ENCODE measurements around the gene MYLK.
A peak's percentile ranks its signal among the peaks of the same experiment; 100 is the strongest.
"Not testable (repeated sequence)": the region's sequence is repeated elsewhere in the genome, so short reads cannot be mapped to it uniquely, and the experiment has no call there.

Gene MYLK

DNA sequence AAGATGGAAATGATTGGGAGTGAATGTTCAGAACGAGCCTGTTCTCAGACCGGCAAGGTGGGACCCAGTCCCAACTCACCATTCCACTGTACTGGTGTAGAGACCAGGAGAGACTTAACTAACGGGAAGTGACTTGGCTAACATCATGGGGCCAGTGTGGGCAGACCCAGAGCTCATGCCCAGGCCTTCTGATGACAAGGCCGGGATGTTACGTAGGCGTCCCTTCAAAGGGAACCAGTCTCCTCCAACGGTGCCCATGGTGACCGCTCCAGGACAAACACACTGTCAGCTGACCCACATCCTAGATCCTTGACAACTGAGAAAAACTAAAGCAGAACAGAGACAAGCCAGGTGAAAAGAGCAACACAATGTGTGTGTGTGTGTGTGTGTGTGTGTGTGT lies 170.9 kb downstream of the MYLK start:
- Mint-ChIP-seq H3K4me3 (no peak overlapping the region), H3K27me3 (no peaks in the 10 kb centered on the region), H3K27ac (no peak overlapping the region), H3K36me3 (no peaks in the 10 kb centered on the region), H3K4me1 (no peaks in the 10 kb centered on the region), H3K9me3 (no peaks in the 10 kb centered on the region)

DNA sequence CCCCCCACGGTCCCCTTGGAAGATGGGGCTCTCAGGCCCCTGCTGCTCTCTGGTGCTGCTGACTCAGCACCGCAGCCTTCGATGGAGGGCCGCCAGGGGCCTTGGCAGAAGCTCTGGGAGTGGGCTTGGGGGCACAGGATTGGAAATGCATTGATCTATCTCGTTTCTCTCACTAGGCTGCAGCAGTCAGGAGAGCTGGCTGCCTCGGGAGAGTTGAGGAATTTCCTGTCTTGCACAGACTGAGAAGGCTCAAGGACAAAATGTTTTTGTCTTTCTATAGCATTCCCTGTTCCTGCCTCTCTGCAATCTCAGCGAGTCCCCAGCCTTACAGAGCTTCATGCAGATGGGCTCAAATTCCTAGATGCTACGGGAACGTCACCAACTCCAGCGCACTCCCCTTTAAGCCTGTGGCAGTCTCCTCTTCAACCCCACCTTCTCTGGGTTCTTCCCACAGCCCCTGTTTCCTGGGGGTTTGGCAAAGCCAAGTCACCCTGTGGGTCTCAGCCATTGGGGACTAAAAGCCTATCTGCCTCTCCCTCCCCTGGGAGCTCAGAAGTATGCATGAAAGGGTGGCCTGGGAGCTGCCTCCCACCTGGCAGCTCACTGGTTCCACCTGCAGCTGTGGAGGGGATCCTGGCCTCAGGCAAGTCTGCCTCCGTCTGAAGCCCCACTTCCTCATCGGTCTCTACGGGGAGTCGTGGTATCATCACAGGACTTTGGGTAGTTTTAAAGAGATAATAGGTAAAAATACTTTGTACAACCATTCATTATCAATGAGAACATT lies 171.9 kb downstream of the MYLK start:
- Mint-ChIP-seq H3K9me3 (no peaks in the 10 kb centered on the region), H3K27ac (no peak overlapping the region), H3K27me3 (no peaks in the 10 kb centered on the region), H3K4me3 (no peak overlapping the region), H3K4me1 (no peaks in the 10 kb centered on the region), H3K36me3 (no peaks in the 10 kb centered on the region)

DNA sequence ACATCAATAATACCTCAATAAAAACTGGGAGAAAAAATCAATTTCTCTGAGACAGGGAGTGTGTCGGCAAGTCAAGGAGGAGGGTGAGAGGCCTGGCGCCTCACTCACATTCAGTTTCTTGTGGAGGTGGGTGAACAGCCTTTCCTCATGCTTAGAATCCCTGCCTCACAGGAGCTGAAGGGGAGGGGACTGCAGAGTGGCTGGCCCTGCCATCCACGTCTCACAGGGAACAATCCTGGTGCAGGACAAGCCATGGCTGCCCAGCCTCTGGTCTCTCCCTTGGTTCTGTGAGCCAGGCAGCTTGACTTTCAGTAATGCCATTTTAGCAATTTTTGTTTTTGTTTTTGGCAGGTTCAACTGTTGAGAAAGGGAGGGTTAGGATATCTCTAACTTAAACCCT lies 172.8 kb downstream of the MYLK start:
- Mint-ChIP-seq H3K27me3 (no peaks in the 10 kb centered on the region), H3K36me3 (no peaks in the 10 kb centered on the region), H3K4me1 (no peaks in the 10 kb centered on the region), H3K27ac (no peak overlapping the region), H3K4me3 (no peak overlapping the region), H3K9me3 (no peaks in the 10 kb centered on the region)

DNA sequence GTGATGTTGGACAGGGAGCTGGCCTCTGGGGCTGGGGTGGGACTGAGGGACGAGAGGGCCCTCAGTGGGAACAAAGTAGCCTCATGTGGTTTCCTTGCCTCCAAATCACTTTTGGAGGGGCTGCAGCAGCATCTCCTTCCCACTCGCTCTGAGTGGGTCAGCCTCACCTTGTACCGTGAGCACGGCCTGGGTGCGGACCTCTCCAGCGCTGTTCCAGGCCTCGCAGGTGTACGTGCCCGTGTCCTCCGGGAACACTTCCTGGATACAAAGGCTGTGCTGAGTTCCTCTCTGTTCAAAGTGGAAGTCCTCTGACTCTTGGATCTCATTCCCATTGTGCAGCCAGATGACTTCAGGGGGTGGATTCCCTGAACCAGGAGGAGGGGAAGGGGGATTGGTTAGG lies 175.6 kb downstream of the MYLK start:
- Mint-ChIP-seq H3K9me3 (no peaks in the 10 kb centered on the region), H3K27me3 (no peaks in the 10 kb centered on the region), H3K4me3 (no peak overlapping the region), H3K4me1 (no peaks in the 10 kb centered on the region), H3K36me3 (no peaks in the 10 kb centered on the region), H3K27ac (no peak overlapping the region)

DNA sequence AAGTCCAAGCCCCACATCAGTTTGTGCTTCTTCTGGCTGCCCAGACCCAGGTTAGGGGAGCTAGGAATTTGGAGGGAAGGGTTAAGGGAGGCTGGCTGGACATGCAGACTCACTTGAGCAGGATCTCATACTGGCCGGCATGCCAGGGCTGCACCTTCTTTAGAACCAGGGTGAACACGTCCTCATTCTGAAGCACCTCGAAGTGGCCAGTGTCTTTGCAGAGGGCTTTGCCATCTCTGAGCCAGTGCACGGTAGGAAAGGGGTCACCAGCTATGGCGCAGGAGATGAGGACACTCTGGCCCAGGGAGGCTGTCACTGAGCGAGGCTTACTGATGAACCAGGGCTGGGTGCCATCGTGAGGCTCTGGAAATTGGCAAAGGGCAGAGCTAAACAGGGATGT lies 176.5 kb downstream of the MYLK start:
- H3K4me1 Mint-ChIP-seq, H3K36me3 Mint-ChIP-seq, H3K9me3 Mint-ChIP-seq, H3K4me3 Mint-ChIP-seq, H3K27me3 Mint-ChIP-seq: not testable (repeated sequence)
- peak overlapping the region; percentile 12 for H3K27ac Mint-ChIP-seq

DNA sequence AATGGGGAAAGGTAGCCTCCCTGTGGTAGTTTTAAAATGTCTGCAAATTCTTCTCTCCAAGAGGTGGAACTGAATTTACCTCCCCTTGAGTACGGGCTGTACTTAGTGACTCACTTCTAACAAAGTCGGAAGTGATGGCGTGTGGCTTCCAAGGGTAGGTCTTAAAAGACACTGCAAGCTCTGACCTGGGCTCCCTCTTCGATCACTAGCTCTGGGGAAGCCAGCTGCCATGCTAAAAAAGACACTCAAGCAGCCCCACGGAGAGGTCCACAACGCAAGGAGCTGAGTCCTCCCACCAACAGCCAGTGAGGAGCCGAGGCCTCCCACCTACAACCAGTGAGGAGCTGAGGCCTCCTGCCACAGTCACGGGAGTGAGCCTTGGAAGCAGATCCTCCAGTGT lies 177.3 kb downstream of the MYLK start:
- Mint-ChIP-seq H3K27me3 (no peaks in the 10 kb centered on the region), H3K36me3 (no peaks in the 10 kb centered on the region), H3K27ac (no peak overlapping the region), H3K9me3 (no peaks in the 10 kb centered on the region), H3K4me3 (no peak overlapping the region), H3K4me1 (no peaks in the 10 kb centered on the region)

DNA sequence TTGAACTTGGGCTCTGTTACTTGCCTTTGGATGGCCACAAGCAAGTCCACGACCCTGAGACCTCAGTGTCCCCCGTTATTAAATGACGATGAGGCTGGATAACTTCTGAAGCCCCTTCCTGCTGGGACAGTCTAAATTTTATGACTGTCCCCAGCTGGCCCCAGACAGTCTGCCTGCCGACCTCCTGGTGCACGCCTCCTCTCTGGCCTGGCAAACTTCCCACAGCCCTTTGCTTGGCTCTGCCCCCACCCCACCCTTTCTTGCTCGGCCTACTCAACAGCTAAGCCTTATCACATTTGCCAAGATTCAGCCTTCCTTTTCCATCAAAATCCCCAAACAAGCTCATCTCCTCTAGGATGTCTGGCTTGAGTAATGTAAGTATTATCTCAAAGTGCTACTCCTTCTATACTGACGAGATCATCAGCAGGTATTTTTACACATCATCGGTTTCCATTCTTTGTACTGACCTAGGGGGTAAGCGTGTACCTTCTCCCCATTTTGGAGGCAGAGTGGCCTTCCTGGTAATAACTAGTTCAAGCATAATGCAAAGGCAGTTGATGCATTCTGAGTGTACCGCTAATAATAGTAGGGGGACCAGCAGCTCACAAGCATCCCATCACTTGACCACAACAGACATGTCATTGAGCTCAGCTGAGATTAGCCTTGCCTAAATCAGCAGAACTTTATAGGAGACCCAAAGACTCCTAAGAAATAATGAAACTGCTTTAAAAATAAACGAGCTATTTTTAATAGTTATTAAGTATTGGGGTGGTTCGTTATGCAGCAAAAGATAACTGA lies 178.4 kb downstream of the MYLK start:
- no peaks in the 10 kb centered on the region for H3K4me1 Mint-ChIP-seq
- no peak overlapping the region for H3K27ac Mint-ChIP-seq
- H3K36me3 Mint-ChIP-seq = no peaks in the 10 kb centered on the region
- no peaks in the 10 kb centered on the region for H3K9me3 Mint-ChIP-seq
- no peak overlapping the region for H3K4me3 Mint-ChIP-seq
- no peaks in the 10 kb centered on the region for H3K27me3 Mint-ChIP-seq

DNA sequence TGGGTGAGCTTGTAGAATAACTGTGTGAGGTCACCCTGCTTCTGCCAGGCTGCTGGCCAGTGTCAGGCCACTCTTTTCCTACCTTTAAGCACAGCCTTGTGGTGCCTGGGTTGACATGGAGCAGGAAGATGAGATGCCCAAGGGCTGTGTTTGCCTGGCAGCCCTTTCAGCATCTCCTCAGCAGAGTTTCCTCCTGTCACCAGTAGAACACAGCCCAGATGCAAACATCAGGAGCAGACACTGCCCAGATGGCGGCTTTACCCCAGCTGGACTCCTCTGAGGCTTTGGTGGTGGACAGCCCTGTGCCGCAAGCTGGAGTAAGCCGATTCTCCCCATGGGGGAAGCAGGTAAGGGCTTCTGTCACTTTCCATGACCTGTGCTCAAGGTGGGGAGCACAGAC lies 180.5 kb downstream of the MYLK start:
- not testable (repeated sequence) for H3K4me3 Mint-ChIP-seq, H3K36me3 Mint-ChIP-seq, H3K27me3 Mint-ChIP-seq, H3K4me1 Mint-ChIP-seq, H3K27ac Mint-ChIP-seq, H3K9me3 Mint-ChIP-seq

DNA sequence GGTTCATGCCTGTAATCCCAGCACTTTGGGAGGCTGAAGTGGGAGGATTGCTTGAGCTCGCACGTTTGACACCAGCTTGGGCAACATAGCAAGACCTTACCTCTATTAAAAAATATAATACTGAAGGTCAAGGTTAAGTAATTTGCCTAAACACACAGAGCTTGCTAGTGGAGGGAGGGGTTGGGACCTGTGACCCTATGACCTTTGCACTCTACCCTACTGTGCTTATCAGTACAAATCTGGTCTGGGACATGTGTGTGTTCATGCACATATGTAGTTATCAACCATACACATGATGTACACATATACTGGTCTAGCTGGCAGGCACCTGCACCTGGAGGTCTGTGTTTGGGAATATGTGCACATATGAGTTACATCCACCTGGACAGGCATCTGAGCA lies 181.4 kb downstream of the MYLK start:
- H3K9me3 Mint-ChIP-seq = no peaks in the 10 kb centered on the region
- H3K36me3 Mint-ChIP-seq = no peaks in the 10 kb centered on the region
- H3K27me3 Mint-ChIP-seq = peaks cover 2% of the 10 kb centered on the region
- H3K4me3 Mint-ChIP-seq = no peak overlapping the region
- no peak overlapping the region for H3K27ac Mint-ChIP-seq
- no peaks in the 10 kb centered on the region for H3K4me1 Mint-ChIP-seq

DNA sequence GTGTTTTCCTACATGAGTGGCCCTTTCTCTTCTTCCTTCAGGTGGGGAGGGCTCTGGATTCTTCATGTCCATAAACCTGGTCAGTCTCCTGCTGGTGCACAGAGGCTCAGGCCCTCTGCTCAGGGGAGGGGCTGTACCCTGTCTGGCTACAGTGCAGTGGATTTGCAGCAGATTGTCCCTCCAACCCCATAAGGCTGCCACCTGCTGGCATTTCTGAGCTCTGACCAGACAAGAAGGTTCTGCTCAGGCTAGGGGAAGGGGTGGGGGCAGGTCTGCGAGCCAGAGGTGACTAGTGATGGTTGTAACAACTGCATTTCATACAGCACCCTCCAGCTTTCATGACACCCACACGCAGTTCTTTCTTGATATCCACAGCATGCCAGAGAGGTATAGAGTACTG lies 182.1 kb downstream of the MYLK start:
- not testable (repeated sequence) for H3K4me1 Mint-ChIP-seq, H3K4me3 Mint-ChIP-seq, H3K9me3 Mint-ChIP-seq, H3K27ac Mint-ChIP-seq, H3K27me3 Mint-ChIP-seq, H3K36me3 Mint-ChIP-seq

DNA sequence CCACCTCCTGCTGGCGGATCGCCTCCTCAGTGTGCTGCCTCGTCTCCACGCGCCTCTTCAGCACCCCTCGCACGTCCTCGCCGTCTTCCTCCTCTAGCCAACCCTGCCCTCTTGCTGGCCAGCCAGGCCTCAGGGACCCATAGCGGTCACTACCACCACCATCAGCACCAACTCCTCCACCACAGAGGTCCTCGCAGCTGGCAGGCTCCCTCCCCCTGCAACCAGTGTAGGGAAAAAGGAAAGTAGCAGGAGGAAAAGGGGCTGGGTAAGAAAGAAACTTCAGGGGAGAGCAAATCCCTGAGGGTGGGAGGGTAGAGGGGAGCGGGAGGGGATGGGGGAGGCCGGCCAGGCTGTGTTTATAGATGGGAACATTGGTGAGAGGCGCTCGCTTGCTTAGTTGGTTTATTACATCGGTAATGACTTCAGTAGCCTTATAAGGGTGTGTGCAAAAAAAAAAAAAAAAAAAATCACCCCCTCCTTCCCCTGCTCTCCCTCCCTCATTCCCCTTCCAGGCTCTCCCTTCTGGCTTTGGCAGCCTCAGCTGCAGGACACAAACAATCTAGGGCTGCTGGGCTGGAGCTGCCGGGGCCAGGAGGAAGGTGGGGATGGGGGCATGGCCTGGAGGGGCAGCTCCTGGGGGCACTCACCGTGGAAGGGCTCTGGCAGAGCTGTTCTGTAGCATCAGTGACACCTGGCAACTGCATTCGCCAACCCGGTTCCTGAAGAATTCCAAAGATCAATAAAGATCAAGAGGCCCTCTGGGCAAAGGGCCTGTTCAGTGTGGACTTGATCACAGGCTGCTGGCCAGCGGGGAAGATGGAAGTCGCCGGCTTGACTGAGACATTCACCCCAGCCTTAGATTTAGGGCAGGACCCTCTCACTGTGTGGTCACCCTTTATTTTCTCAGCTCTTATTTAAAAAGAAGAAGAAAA lies 183.1 kb downstream of the MYLK start:
- peaks cover 2% of the 10 kb centered on the region for H3K27me3 Mint-ChIP-seq
- H3K4me3 Mint-ChIP-seq = no peak overlapping the region
- no peak overlapping the region for H3K27ac Mint-ChIP-seq
- H3K9me3 Mint-ChIP-seq = no peaks in the 10 kb centered on the region
- H3K4me1 Mint-ChIP-seq = no peaks in the 10 kb centered on the region
- H3K36me3 Mint-ChIP-seq = no peaks in the 10 kb centered on the region

DNA sequence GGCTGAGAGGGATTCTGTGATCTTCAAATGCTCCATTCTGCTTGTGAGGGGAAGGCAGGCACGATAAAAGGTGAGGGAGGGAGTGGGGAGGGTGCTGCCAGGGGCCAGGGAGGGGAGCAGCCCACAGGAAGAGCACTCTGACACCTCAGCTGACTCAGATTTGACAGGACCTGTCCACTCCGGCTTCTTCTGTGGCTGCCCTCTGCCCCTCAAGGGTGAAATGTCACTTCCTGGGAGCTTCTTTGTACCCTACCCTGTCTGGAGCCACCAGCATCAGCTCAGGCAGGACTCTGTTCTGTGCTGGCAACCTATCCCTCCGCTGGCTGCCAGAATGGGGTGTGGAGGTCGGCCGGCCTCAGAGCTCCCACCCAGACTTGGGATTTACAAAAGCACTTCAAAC lies 185.3 kb downstream of the MYLK start:
- Mint-ChIP-seq H3K27me3 (peaks cover 2% of the 10 kb centered on the region), H3K27ac (no peak overlapping the region), H3K9me3 (no peaks in the 10 kb centered on the region), H3K4me1 (no peaks in the 10 kb centered on the region), H3K4me3 (no peak overlapping the region), H3K36me3 (no peaks in the 10 kb centered on the region)

DNA sequence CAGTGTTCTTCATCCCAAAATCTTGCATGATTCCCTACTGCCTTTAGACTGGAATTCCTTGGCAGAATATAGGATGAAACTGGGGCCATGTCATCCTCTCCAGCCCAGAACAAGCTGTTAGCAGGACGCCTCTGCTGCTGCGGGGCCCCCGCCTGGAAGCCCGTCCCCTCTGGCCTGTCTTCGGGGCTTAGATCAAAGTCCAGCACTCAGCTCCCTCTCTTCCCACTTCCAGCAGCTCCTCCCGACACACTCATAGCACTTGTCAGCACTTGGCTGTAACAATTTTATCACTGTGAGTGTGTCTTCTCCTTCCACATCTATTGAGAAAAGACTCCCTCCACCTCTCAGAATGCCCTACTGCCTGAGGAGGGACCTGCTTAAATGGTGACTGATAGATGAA lies 187.3 kb downstream of the MYLK start:
- Mint-ChIP-seq H3K4me1 (no peaks in the 10 kb centered on the region), H3K9me3 (no peaks in the 10 kb centered on the region), H3K27ac (no peak overlapping the region), H3K4me3 (no peak overlapping the region), H3K36me3 (no peaks in the 10 kb centered on the region), H3K27me3 (peaks cover 2% of the 10 kb centered on the region)

DNA sequence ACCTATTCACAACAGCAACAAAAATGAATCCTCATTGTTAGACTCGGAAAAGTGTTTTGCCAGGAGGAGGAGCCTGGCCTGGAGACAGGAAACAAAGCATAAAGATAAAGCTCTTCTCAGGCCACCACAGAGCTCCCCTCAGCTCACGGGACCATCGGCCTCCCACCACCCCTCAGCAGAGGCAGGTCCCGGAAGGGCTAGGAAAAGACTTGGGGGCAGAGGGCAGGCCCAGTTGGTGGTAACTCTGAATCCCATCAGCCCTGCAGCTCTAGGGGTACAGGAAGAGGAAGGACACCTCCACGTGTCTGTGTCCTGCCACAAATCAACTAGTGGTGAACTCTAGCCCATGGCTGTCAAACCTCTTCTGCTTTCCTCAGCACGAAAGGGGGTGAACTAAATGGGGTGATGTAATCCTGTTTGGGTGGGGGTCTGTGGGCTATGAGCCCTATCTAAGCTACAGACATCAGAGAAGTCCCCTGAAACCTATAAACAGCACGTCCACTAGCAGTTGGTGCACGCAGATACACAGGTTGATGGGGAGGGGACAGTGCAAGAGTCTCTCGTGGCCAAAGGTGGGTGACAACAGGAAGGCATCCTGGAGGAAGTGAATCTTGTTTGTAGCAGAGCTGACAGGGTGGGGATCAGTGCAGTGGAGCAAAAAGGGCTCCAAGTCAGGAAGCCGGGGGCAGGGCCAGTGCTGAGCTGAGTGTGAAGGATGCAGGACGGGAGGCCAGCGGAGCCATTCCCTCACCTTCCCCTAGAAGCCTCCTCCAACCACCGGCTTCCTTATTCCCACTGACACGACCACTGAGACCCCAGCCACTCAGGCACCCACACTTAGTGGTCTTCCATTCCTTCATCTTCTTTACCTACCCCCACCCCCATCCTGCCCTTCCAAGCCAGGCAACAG lies 188.1 kb downstream of the MYLK start:
- Mint-ChIP-seq H3K36me3 (no peaks in the 10 kb centered on the region), H3K27me3 (peaks cover 2% of the 10 kb centered on the region), H3K9me3 (no peaks in the 10 kb centered on the region), H3K4me1 (no peaks in the 10 kb centered on the region), H3K27ac (no peak overlapping the region), H3K4me3 (no peak overlapping the region)

DNA sequence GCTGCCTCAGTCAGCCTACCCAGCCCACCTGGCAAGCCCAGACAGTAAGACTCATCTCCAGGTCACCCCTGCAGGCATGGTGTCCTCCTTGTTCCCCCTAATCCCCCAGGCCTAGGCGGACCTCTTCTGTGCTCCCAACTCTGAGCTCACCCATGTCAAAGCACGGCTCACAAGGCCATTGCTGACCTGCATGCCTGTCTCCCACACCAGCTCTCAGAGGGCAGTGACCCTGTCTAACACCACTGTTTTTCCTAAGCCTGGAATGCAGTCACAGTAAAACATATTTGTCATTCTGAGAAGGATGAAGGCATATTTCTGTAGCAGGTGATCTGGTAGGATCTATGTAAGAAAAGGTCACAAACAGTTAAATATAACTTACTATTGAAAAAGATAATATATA lies 189.0 kb downstream of the MYLK start:
- Mint-ChIP-seq H3K27me3 (peaks cover 2% of the 10 kb centered on the region), H3K9me3 (no peaks in the 10 kb centered on the region), H3K4me1 (no peaks in the 10 kb centered on the region), H3K27ac (no peak overlapping the region), H3K4me3 (no peak overlapping the region), H3K36me3 (no peaks in the 10 kb centered on the region)

Measured in activated naive CD4-positive, alpha-beta T cell treated with anti-CD3 and anti-CD28 coated beads, Interleukin-2, amount 50 U/mL, for 24 hours (primary cell).